Spleen (tissue), 11 donors: Measurements from ENCODE around the gene NUMB. TPM values are rescaled to one million over a fixed set of nuclear protein-coding genes. Genes with fewer than 3 reads are reported as not detected.

Experiments used
- DNase-seq: peaks from one replicate; pipeline ENCODE4 v3.0.0-alpha.2; 2020
- H3K27ac ChIP-seq, 8 donors: fragments of 200-600 bp; sonication (generic) in 7 of 8; 1 replicate in 4 of 8; 2 replicates in 4 of 8; pipeline versions ENCODE4 v1.5.0 to v1.8.0; 2016 to 2021; ENCODE audit warnings: inconsistent platforms in 4 of 8, mild to moderate bottlenecking in 4 of 8, moderate library complexity in 1 of 8
- H3K27me3 ChIP-seq, 7 donors: fragments of 200-600 bp; sonication (generic) in 6 of 7; replicated peaks in 1 of 7; 1 replicate in 4 of 7; 2 replicates in 3 of 7; pipeline versions ENCODE4 v1.5.0 to v1.8.0; 2016 to 2021; ENCODE audit warnings: inconsistent platforms in 3 of 7, mild to moderate bottlenecking in 1 of 7
- H3K36me3 ChIP-seq, 6 donors: fragments of 200-600 bp; sonication (generic) in 5 of 6; 1 replicate in 4 of 6; 2 replicates in 2 of 6; pipeline versions ENCODE4 v1.5.0 to v1.8.0; 2016 to 2021; ENCODE audit warnings: inconsistent platforms in 2 of 6
- H3K4me1 ChIP-seq, 6 donors: fragments of 200-600 bp; sonication (generic) in 5 of 6; 1 replicate in 3 of 6; 2 replicates in 3 of 6; pipeline versions ENCODE4 v1.5.0 to v1.8.0; 2016 to 2021; ENCODE audit warnings: inconsistent platforms in 3 of 6
- H3K4me3 ChIP-seq, 8 donors: fragments of 200-600 bp; sonication (generic) in 7 of 8; 1 replicate in 4 of 8; 2 replicates in 4 of 8; pipeline versions ENCODE4 v1.5.0 to v1.8.0; 2016 to 2021; ENCODE audit warnings: inconsistent platforms in 4 of 8, mild to moderate bottlenecking in 4 of 8, moderate library complexity in 2 of 8
- H3K9me3 ChIP-seq, 8 donors: fragments of 200-600 bp; sonication (generic) in 7 of 8; 1 replicate in 4 of 8; 2 replicates in 4 of 8; pipeline versions ENCODE4 v1.5.0 to v1.8.0; 2016 to 2021; ENCODE audit warnings: inconsistent platforms in 4 of 8
- CTCF ChIP-seq, 11 experiments: fragments of 200-600 bp in 7 of 11; fragments of 450-650 bp in 4 of 11; sonication (generic) in 4 of 11; IDR thresholded peaks in 8 of 11; conservative IDR thresholded peaks in 3 of 11; 1 replicate in 7 of 11; 2 replicates in 4 of 11; pipeline versions ENCODE4 v1.4.0 to v1.8.0; 2016 to 2021; ENCODE audit warnings: antibody characterized with exemption in 11 of 11, inconsistent platforms in 4 of 11, mild to moderate bottlenecking in 1 of 11
- POLR2A ChIP-seq, 3 donors: fragments of 450-650 bp; IDR thresholded peaks; one replicate each; pipeline ENCODE4 v1.5.1; 2017; ENCODE audit warnings: antibody characterized with exemption in 3 of 3, mild to moderate bottlenecking in 1 of 3
- POLR2AphosphoS5 ChIP-seq, 3 donors: sonication (generic); formaldehyde crosslinking; IDR thresholded peaks; one replicate each; pipeline ENCODE4 v1.5.1; 2017; ENCODE audit warnings: antibody characterized with exemption in 3 of 3
- WGBS, 5 donors: extraction: QIAGEN DNeasy Blood & Tissue Kit in 3 of 5; methylation state at CpG; one replicate each; pipeline versions ENCODE4 v1.1.5 to v1.1.7; 2013 to 2018; 5-methylcytosine and 5-hydroxymethylcytosine counted together
- intact Hi-C: fragments of 100-400 bp; cut with DNase I; formaldehyde crosslinking; loops from one replicate; pipeline ENCODE4 v1.15.0; 2023; ENCODE audit warnings: low total_unique reads
- polyA plus RNA-seq, 3 donors: library from polyadenylated mRNA; stranded (reverse); fragments of 200-250 nt; gene quantifications; one replicate each; pipeline ENCODE4 v1.2.1, GENCODE V29; 2013
- total RNA-seq, 7 donors: library from RNA; depleted of rRNA in 3 of 7; stranded (reverse); fragments of >200 nt in 3 of 7; fragmentation: NEBNext Ultra II Directional in 4 of 7; extraction: Animal tissue kit (Norgen Biotek cat#: 25700) in 4 of 7; gene quantifications; one replicate each; pipeline versions ENCODE4 v1.1.0 to v1.2.1, GENCODE V29; 2016 to 2021
- donor health status: healthy with polysubstance abuse.
- donor health status: DM: no; HTN: no; CAD: no; lungs with moderate emphysema.
- donor health status: DM: no; HTN: no; CAD: no.
- donor health status: Bipolar disorder and iron deficiency.
- donor health status: healthy.
- donor health status: DM: no; HTN: no; CAD: no.
- donor health status: DM: yes; HTN: yes; CAD: no.

The NUMB gene
- total and polyA plus RNA-seq, 10 donors: 19.8 to 165 (median 92.9) TPM

DNA sequence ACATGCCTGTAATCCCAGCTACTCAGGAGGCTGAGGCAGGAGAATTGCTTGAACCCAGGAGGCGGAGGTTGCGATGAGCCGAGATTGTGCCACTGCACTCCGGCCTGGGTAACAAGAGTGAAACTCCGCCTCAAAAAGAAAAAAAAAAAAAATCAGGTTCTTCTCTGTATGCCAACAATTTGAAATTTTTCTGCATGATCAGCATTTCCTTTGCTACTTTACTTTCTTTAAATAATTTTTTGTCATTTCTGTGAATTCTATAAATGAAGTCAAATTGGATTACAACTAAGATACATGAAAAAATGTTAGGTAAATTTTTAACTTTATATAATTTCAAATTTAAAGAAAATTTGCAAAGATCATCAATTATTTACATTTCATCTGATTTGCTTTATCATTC is 87.8 kb downstream of the NUMB start:
- intact Hi-C loops: no loop called here
- TF ChIP-seq POLR2A (IDR thresholded peaks at IDR 0.05): no peak
- TF ChIP-seq CTCF (IDR thresholded peaks at IDR 0.05 in 8 of 11, conservative IDR thresholded peaks at IDR 0.05 in 3 of 11): no peak
- TF ChIP-seq POLR2AphosphoS5 (IDR thresholded peaks at IDR 0.05): no peak
- 90 to 100% (median 99%) methylated on average over 5 of the region's 5 CpGs for WGBS, 5 donors
- Histone ChIP-seq H3K4me3 (no peak overlapping the region), H3K4me1 (peaks cover 0 to 31% (median 5%) of the 10 kb centered on the region in 6 donors), H3K27ac (no peak overlapping the region), H3K36me3 (peaks cover 0 to 25% (median 0%) of the 10 kb centered on the region in 6 donors), H3K9me3 (no peaks in the 10 kb centered on the region), H3K27me3 (no peaks in the 10 kb centered on the region)
- no peak for DNase-seq

- Histone ChIP-seq H3K9me3 (no peaks in the 10 kb centered on the region), H3K4me3 (no peak overlapping the region), H3K4me1 (peaks cover 0 to 31% (median 5%) of the 10 kb centered on the region in 6 donors), H3K36me3 (peaks cover 0 to 36% (median 0%) of the 10 kb centered on the region in 6 donors), H3K27ac (peak overlapping the region in 1 of 8 donors; percentile 30), H3K27me3 (no peaks in the 10 kb centered on the region)
- intact Hi-C loops: no loop called here
- TF ChIP-seq POLR2A (IDR thresholded peaks at IDR 0.05) (no peak), CTCF (IDR thresholded peaks at IDR 0.05 in 8 of 11, conservative IDR thresholded peaks at IDR 0.05 in 3 of 11) (no peak)
- no peak for DNase-seq
Observed at GRCh38 chr14:73369428-73369827, 88.9 kb downstream of the NUMB start.

DNA sequence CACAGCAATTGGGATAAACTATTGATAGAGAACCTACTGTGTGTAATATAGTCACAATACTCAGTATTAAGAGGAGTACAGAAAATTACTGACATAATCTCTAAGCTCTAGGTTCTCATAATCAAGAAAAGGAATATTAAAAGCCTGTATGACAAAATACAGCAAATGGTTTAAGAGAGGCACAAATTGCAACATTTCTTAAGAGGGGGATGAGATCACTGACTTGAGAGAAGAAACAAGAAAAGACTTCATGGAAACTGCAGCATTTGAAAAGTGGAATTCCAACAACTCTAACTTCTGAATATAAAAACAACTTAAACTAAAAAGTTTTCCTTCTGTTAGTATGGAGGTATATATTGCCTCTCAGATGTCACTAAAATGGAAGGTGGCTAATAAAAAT is 89.7 kb downstream of the NUMB start:
- Histone ChIP-seq H3K4me1 (peaks cover 0 to 29% (median 5%) of the 10 kb centered on the region in 6 donors), H3K4me3 (no peak overlapping the region), H3K36me3 (peaks cover 0 to 44% (median 0%) of the 10 kb centered on the region in 6 donors), H3K9me3 (no peaks in the 10 kb centered on the region), H3K27me3 (no peaks in the 10 kb centered on the region), H3K27ac (no peak overlapping the region)
- intact Hi-C loops: no loop called here
- DNase-seq: no peak
- TF ChIP-seq CTCF (IDR thresholded peaks at IDR 0.05 in 8 of 11, conservative IDR thresholded peaks at IDR 0.05 in 3 of 11) (no peak), POLR2AphosphoS5 (IDR thresholded peaks at IDR 0.05) (no peak), POLR2A (IDR thresholded peaks at IDR 0.05) (no peak)

DNA sequence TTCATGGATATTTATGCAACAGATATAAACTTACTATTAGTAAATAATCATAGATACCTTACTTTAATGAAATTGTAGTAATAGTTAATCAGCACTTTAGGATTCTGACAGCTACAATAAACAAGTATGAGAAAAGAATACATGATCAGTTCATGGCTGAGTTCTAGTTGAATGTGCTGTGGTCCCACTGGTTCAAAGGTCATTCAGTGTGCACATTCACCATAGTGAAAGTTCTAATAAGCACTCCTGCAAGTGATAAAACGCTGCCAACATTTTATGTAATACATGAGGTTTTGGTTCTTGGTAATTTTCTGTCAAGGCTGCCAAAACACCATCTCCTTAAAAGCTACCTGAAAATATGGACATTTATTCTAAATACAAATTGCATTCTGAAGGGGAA is 92.6 kb downstream of the NUMB start:
- Histone ChIP-seq H3K27me3 (no peaks in the 10 kb centered on the region), H3K4me3 (no peak overlapping the region), H3K9me3 (no peaks in the 10 kb centered on the region), H3K4me1 (peaks cover 0 to 22% (median 5%) of the 10 kb centered on the region in 6 donors), H3K27ac (no peak overlapping the region), H3K36me3 (peaks cover 0 to 59% (median 0%) of the 10 kb centered on the region in 6 donors)
- intact Hi-C loops: no loop called here
- TF ChIP-seq CTCF (IDR thresholded peaks at IDR 0.05 in 8 of 11, conservative IDR thresholded peaks at IDR 0.05 in 3 of 11) (no peak), POLR2AphosphoS5 (IDR thresholded peaks at IDR 0.05) (no peak), POLR2A (IDR thresholded peaks at IDR 0.05) (no peak)
- WGBS, 5 donors: 65 to 89% (median 83%) methylated on average over 1 of the region's 1 CpG
- DNase-seq: no peak
